ENCODE results near the gene ZFYVE16. TPM values are rescaled to one million over a fixed set of nuclear protein-coding genes. Genes with fewer than 3 reads are reported as not detected.

ZFYVE16 gene
- total RNA-seq, 4 donors from 2014 or later: 12.4 to 45.7 (median 23.3) TPM

DNA sequence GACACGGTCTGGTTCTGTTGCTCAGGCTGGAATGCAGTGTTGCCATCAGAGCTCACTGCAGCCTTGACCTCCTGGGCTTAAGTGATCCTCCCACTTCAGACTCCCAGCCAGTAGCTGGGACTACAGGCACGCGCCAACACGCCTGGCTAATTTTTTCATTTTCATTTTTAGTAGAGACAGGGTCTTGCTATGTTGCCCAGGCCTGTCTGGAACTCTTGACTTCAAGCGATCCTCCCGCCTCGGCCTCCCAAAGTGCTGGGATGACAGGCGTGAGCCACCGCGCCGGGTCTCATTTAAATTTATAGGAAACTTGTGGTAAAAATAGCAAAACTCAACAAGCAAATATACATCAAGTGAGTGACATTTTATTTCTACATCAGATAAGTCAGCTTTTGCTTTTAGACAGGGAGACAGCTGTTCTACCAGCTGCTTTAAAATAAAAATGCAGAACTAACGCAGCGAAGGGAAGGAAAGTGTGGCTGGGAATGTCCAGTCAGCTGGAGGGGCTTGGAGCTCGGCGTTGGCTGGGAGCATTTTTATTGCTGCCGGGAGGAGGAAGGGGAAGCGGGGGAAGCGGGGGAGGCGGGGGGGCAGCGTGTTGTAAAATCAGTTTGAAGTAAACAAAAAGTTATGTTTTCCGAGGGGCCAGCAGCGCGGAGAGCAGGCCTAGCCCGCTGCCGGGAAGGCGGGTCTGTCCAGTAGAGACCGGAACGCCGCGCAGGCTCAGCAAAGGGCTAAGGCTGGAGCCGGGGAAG lies 707 bp upstream of the ZFYVE16 start:
- Histone ChIP-seq H3K27me3 (no peaks in the 10 kb centered on the region), H3K4me1 (peaks cover 34% of the 10 kb centered on the region), H3K4me3 (peak overlapping the region; percentile 97), H3K27ac (peak overlapping the region; percentile 96), H3K36me3 (no peaks in the 10 kb centered on the region), H3K9me3 (no peaks in the 10 kb centered on the region)
- peak in 1 of 2 donors; percentile 64 for DNase-seq (ENCODE audit: low spot score in 2 of 2)
- no peak for TF ChIP-seq POLR2AphosphoS5 (IDR thresholded peaks at IDR 0.05)
- TF ChIP-seq POLR2A (IDR thresholded peaks at IDR 0.05): no peak
- TF ChIP-seq EP300 (IDR thresholded peaks at IDR 0.05): no peak
- TF ChIP-seq CTCF (IDR thresholded peaks at IDR 0.05): no peak
- 10% methylated on average over 31 of the region's 31 CpGs for WGBS

DNA sequence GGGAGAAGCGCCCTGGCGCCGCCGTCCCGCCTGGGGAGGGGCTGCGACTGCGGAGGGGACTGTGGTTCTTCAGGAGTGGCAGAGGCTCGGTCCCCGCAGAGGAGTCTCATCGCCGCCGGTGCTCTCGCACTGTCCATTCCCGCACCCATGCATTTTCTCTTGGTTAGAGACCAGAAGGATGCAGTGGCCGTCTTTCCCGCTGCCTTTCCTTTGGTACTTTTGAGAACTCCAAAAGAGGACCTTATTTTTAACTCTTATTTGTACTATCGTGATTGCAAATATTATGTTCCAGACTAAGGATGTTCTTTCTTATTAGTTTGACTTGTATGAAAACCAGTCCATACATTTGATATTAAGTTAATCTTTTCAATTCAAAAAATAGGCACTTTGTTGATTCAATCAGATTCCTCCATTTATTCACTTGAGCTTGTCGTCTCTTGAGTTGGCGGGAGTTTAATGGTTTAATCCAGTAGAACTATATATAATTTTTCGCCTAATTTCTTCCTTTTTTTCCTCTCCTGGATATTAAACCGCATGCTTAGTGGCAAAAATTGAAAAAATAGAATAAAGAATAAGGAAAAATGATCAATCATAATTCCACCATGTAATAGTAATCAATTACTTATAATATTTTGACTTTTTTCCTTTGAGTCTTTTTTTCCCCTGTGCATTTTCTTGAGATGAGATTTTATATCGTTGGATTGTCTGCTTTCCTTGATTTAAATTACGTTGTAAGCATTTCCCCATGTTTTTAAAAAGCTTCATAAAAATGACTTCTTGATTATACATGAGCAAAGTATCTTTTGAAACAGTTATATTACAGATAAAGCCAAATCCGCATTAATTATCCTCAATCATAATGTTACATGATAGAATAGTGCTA lies 861 bp downstream of the ZFYVE16 start:
- peak; percentile 83 to 85 for DNase-seq (ENCODE audit: low spot score in 2 of 2)

GRCh38 chr5:80409367-80409966 lies 1.6 kb downstream of the ZFYVE16 start:
- no peak for DNase-seq (ENCODE audit: low spot score in 2 of 2)
- Histone ChIP-seq H3K36me3 (no peaks in the 10 kb centered on the region), H3K4me3 (peak overlapping the region; percentile 97), H3K27ac (no peak overlapping the region), H3K9me3 (no peaks in the 10 kb centered on the region), H3K4me1 (peaks cover 34% of the 10 kb centered on the region), H3K27me3 (no peaks in the 10 kb centered on the region)
- TF ChIP-seq POLR2AphosphoS5 (IDR thresholded peaks at IDR 0.05): no peak
- no peak for TF ChIP-seq EP300 (IDR thresholded peaks at IDR 0.05)
- TF ChIP-seq POLR2A (IDR thresholded peaks at IDR 0.05): no peak
- 46% methylated on average over 6 of the region's 6 CpGs for WGBS

More for the DNA sequence above, 861 bp downstream of the ZFYVE16 start:
- 9% methylated on average over 17 of the region's 24 CpGs for WGBS
- no peaks in the 10 kb centered on the region for H3K27me3 ChIP-seq
- H3K9me3 ChIP-seq: no peaks in the 10 kb centered on the region
- no peak for TF ChIP-seq EP300 (IDR thresholded peaks at IDR 0.05)
- peak in 1 of 3 donors; percentile 27 for TF ChIP-seq POLR2AphosphoS5 (IDR thresholded peaks at IDR 0.05)
- H3K36me3 ChIP-seq: no peaks in the 10 kb centered on the region
- H3K27ac ChIP-seq: peak overlapping the region; percentile 96
- peaks cover 34% of the 10 kb centered on the region for H3K4me1 ChIP-seq
- H3K4me3 ChIP-seq: peak overlapping the region; percentile 97

GRCh38 chr5:80411589-80412219 lies 3.8 kb downstream of the ZFYVE16 start:
- H3K36me3 ChIP-seq: no peaks in the 10 kb centered on the region
- no peaks in the 10 kb centered on the region for H3K9me3 ChIP-seq
- no peak for DNase-seq (ENCODE audit: low spot score in 2 of 2)
- no peak for TF ChIP-seq POLR2A (IDR thresholded peaks at IDR 0.05)
- no peak for TF ChIP-seq CTCF (IDR thresholded peaks at IDR 0.05)
- no peak for TF ChIP-seq POLR2AphosphoS5 (IDR thresholded peaks at IDR 0.05)
- TF ChIP-seq EP300 (IDR thresholded peaks at IDR 0.05): no peak
- WGBS: 76% methylated on average over 3 of the region's 3 CpGs
- H3K4me1 ChIP-seq: peaks cover 31% of the 10 kb centered on the region
- H3K27me3 ChIP-seq: no peaks in the 10 kb centered on the region
- no peak overlapping the region for H3K4me3 ChIP-seq
- no peak overlapping the region for H3K27ac ChIP-seq

- Histone ChIP-seq H3K27ac (no peak overlapping the region), H3K9me3 (no peaks in the 10 kb centered on the region), H3K4me1 (peaks cover 18% of the 10 kb centered on the region), H3K4me3 (no peak overlapping the region), H3K27me3 (no peaks in the 10 kb centered on the region), H3K36me3 (no peaks in the 10 kb centered on the region)
- DNase-seq (ENCODE audit: low spot score in 2 of 2): no peak
- no peak for TF ChIP-seq POLR2AphosphoS5 (IDR thresholded peaks at IDR 0.05)
- TF ChIP-seq POLR2A (IDR thresholded peaks at IDR 0.05): no peak
- TF ChIP-seq CTCF (IDR thresholded peaks at IDR 0.05): no peak
- no peak for TF ChIP-seq EP300 (IDR thresholded peaks at IDR 0.05)
- 94% methylated on average over 1 of the region's 1 CpG for WGBS
Measured at GRCh38 chr5:80414113-80414512, 6.2 kb downstream of the ZFYVE16 start.

Data from suprapubic skin (tissue), 4 donors.